GM18951 (cell line): ENCODE data around the gene PNMA6F.
"Not testable (repeated sequence)": the region's sequence is repeated elsewhere in the genome, so short reads cannot be mapped to it uniquely, and the experiment has no call there.

Experiments
- POLR2A ChIP-seq: IDR thresholded peaks from 4 replicates; pipeline ENCODE4 v1.6.1; 2011; ENCODE audit warnings: mild to moderate bottlenecking; ENCODE audit not compliant: insufficient read length, insufficient read depth; ENCODE audit errors: extremely low read depth
- in situ Hi-C: fragments of 300-500 bp; cut with MboI; formaldehyde crosslinking; loops from one replicate; pipeline ENCODE4 v1.12.0; 2022; ENCODE audit warnings: low sequenced_read_pairs, mixed read lengths, inconsistent platforms; ENCODE audit not compliant: unreplicated experiment

The PNMA6F gene

GRCh38 chrX:153301746-153302145 lies 19.8 kb downstream of the PNMA6F start:
- in situ Hi-C loops, result no loop called here
- TF ChIP-seq POLR2A, result no peak

- TF ChIP-seq POLR2A, result no peak
- in situ Hi-C loops, result no loop called here
These were observed 21.7 kb downstream of the PNMA6F start for GRCh38 chrX:153299855-153300254.

GRCh38 chrX:153297376-153297775 lies 24.2 kb downstream of the PNMA6F start:
- no peak for TF ChIP-seq POLR2A
- in situ Hi-C loops, result no loop called here

- in situ Hi-C loops, result not testable (repeated sequence)
These were observed 28.0 kb downstream of the PNMA6F start for GRCh38 chrX:153293485-153294071.

GRCh38 chrX:153288807-153289206 lies 32.8 kb downstream of the PNMA6F start:
- in situ Hi-C loops, result not testable (repeated sequence)

- in situ Hi-C loops, result not testable (repeated sequence)
These were observed 35.9 kb downstream of the PNMA6F start for GRCh38 chrX:153285678-153286077.

- in situ Hi-C loops, result not testable (repeated sequence)
These were observed 37.6 kb downstream of the PNMA6F start for GRCh38 chrX:153283982-153284381.

- in situ Hi-C loops, result not testable (repeated sequence)
These were observed 39.8 kb downstream of the PNMA6F start for GRCh38 chrX:153281784-153282183.

GRCh38 chrX:153279304-153279703 lies 42.3 kb downstream of the PNMA6F start:
- in situ Hi-C loops, result not testable (repeated sequence)

- in situ Hi-C loops, result not testable (repeated sequence)
These were observed 45.5 kb downstream of the PNMA6F start for GRCh38 chrX:153276049-153276448.

- in situ Hi-C loops, result not testable (repeated sequence)
These were observed 46.1 kb downstream of the PNMA6F start for GRCh38 chrX:153275418-153275817.

- in situ Hi-C loops, result not testable (repeated sequence)
These were observed 49.0 kb downstream of the PNMA6F start for GRCh38 chrX:153272584-153272983.

GRCh38 chrX:153272070-153272469 lies 49.5 kb downstream of the PNMA6F start:
- in situ Hi-C loops, result not testable (repeated sequence)
